IPS-18a (cell line): ENCODE measurements around the gene NARS2.

ENCODE experiments used
- H3K27ac ChIP-seq: one replicate; pipeline ENCODE4 v1.5.1; 2013; ENCODE audit warnings: low read length
- H3K27me3 ChIP-seq: one replicate; pipeline ENCODE4 v1.6.1; 2013; ENCODE audit warnings: mild to moderate bottlenecking, low read length; ENCODE audit not compliant: control insufficient read depth, insufficient read depth
- H3K36me3 ChIP-seq: one replicate; pipeline ENCODE4 v1.6.1; 2013; ENCODE audit warnings: low read depth, low read length; ENCODE audit not compliant: control insufficient read depth
- H3K4me1 ChIP-seq: one replicate; pipeline ENCODE4 v1.6.1; 2013; ENCODE audit warnings: low read depth, low read length; ENCODE audit not compliant: control insufficient read depth
- H3K4me3 ChIP-seq: one replicate; pipeline ENCODE4 v1.5.1; 2013; ENCODE audit warnings: low read length
- H3K9ac ChIP-seq: one replicate; pipeline ENCODE4 v1.6.1; 2013; ENCODE audit warnings: mild to moderate bottlenecking, low read length, moderate library complexity
- H3K9me3 ChIP-seq: one replicate; pipeline ENCODE4 v1.6.1; 2013; ENCODE audit warnings: low read depth, low read length; ENCODE audit not compliant: control insufficient read depth

The NARS2 gene

GRCh38 chr11:78402847-78403246 is 171.8 kb downstream of the NARS2 start:
- Histone ChIP-seq H3K9me3 (no peaks in the 10 kb centered on the region), H3K9ac (no peak overlapping the region), H3K36me3 (no peaks in the 10 kb centered on the region), H3K27me3 (peaks cover 37% of the 10 kb centered on the region), H3K4me1 (peaks cover 20% of the 10 kb centered on the region), H3K4me3 (no peak overlapping the region), H3K27ac (no peak overlapping the region)

- no peaks in the 10 kb centered on the region for H3K9me3 ChIP-seq
- H3K36me3 ChIP-seq: no peaks in the 10 kb centered on the region
- peaks cover 20% of the 10 kb centered on the region for H3K4me1 ChIP-seq
- H3K9ac ChIP-seq: no peak overlapping the region
- no peak overlapping the region for H3K4me3 ChIP-seq
- H3K27ac ChIP-seq: no peak overlapping the region
- H3K27me3 ChIP-seq: peaks cover 42% of the 10 kb centered on the region
These were observed 174.0 kb downstream of the NARS2 start for GRCh38 chr11:78400702-78401101.

DNA sequence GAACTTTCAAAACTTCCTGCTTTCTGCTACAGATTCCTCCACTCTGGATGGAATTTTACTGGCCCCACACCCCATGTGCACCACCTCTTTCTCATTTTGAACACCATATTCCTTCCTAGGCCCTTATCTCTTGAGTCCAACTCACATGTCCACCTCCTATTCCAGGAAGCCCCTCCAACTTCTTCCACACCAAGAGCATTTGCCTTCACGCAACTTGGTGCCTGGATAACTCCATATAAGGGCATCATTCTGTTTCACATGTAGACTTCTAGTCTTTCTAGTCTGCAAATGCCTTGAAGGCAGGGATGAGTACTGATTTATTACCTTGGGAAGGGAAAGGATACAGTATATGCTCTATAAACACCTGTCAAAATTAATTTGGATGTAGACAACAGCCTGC is 174.5 kb downstream of the NARS2 start:
- Histone ChIP-seq H3K36me3 (no peaks in the 10 kb centered on the region), H3K27ac (no peak overlapping the region)

DNA sequence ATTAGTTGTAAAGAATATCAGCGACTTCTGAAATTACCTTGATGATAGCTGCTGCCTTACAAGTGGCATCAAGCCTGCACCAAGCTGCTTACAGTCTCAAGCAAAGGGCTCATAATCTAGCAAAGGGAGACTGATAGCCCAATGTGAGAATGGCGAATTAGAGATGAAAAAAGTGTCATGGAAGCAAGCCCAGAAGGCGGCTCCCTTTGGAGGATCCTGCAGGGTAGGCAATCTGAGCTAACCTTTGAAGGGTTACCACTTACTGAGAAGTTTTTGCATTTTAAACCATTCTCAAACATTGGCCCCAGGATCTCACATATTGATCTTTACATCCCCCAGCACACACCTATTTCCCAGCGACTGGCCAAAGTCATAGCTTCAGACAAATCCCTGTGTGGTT is 175.5 kb downstream of the NARS2 start:
- Histone ChIP-seq H3K36me3 (no peaks in the 10 kb centered on the region), H3K27ac (no peak overlapping the region), H3K27me3 (peaks cover 42% of the 10 kb centered on the region), H3K4me1 (peaks cover 20% of the 10 kb centered on the region), H3K9ac (no peak overlapping the region), H3K9me3 (no peaks in the 10 kb centered on the region), H3K4me3 (no peak overlapping the region)

More for the DNA sequence above, 174.5 kb downstream of the NARS2 start:
- Histone ChIP-seq H3K9ac (no peak overlapping the region), H3K9me3 (no peaks in the 10 kb centered on the region), H3K4me1 (peaks cover 20% of the 10 kb centered on the region), H3K27me3 (peaks cover 42% of the 10 kb centered on the region), H3K4me3 (no peak overlapping the region)

DNA sequence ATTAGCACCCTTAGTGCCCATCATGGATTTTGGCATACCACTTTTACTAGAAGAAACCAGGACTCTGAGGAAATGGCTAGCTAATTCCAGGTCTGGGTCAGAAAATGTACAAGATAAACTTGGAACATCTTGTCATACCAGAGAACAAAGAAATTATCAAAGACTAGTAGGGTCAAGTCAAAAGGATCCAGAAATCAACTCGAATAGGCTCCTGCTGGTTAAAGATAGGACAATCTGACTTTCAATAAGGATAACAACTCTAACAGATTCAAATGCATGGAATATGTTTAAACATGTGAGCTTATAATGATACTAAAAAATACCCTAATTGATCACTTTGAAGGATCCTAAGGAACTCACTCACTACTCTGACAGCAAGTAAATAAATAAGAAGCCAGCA is 175.9 kb downstream of the NARS2 start:
- Histone ChIP-seq H3K27me3 (peaks cover 42% of the 10 kb centered on the region), H3K9ac (no peak overlapping the region), H3K9me3 (no peaks in the 10 kb centered on the region), H3K36me3 (no peaks in the 10 kb centered on the region), H3K4me3 (no peak overlapping the region), H3K27ac (no peak overlapping the region), H3K4me1 (peaks cover 20% of the 10 kb centered on the region)

- Histone ChIP-seq H3K27ac (no peak overlapping the region), H3K9ac (no peak overlapping the region), H3K36me3 (no peaks in the 10 kb centered on the region), H3K4me3 (no peak overlapping the region), H3K4me1 (peaks cover 20% of the 10 kb centered on the region), H3K9me3 (no peaks in the 10 kb centered on the region), H3K27me3 (peaks cover 42% of the 10 kb centered on the region)
These were observed 177.3 kb downstream of the NARS2 start for GRCh38 chr11:78397398-78397797.

- no peaks in the 10 kb centered on the region for H3K36me3 ChIP-seq
- H3K9ac ChIP-seq: no peak overlapping the region
- peaks cover 32% of the 10 kb centered on the region for H3K27me3 ChIP-seq
- H3K4me1 ChIP-seq: peaks cover 20% of the 10 kb centered on the region
- H3K4me3 ChIP-seq: no peak overlapping the region
- H3K9me3 ChIP-seq: no peaks in the 10 kb centered on the region
- no peak overlapping the region for H3K27ac ChIP-seq
These were observed 179.1 kb downstream of the NARS2 start for GRCh38 chr11:78395597-78395996.

DNA sequence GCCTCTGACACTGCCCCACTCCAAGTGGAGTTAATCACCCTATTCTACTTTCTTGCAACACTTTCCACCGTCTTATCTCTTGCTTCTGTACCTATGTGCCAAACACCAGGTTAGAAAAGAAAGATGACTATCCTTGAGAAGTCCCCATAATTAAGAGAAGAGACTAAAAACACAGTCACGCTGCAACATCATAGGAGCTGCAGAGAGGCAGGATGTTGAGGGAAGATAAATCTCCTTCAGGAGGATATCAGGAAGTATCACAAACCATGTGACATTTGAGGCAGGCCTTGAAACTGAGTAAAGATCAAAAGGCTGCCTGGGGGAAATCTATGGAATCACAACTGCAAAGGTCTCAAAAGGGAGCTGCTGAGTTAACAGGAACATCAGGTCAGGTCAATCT is 181.8 kb downstream of the NARS2 start:
- no peak overlapping the region for H3K27ac ChIP-seq
- no peaks in the 10 kb centered on the region for H3K9me3 ChIP-seq
- H3K4me3 ChIP-seq: no peak overlapping the region
- H3K36me3 ChIP-seq: no peaks in the 10 kb centered on the region
- H3K9ac ChIP-seq: no peak overlapping the region
- H3K4me1 ChIP-seq: no peaks in the 10 kb centered on the region
- peaks cover 5% of the 10 kb centered on the region for H3K27me3 ChIP-seq

DNA sequence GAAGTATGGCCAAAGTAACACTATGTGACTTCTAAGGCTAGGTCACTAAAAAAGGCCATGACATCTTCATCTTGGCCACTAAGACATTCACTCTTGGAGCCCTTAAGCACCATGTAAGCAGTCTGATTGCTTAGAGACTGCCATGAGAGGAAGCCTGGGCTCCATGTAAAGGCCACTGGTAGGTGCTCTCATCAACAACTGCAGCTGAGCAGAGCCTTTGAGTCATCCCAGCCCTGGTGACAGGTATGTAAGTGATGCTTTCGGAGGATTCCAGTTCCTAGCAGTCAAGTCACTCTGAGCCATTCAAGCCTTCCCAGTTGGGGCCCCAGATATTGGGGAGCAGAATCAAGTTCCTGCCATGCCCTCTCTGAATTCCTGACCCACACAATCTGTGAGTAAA is 183.2 kb downstream of the NARS2 start:
- Histone ChIP-seq H3K27ac (no peak overlapping the region), H3K9me3 (no peaks in the 10 kb centered on the region), H3K9ac (no peak overlapping the region), H3K4me1 (no peaks in the 10 kb centered on the region), H3K27me3 (no peaks in the 10 kb centered on the region), H3K36me3 (no peaks in the 10 kb centered on the region), H3K4me3 (no peak overlapping the region)

GRCh38 chr11:78390809-78391208 is 183.9 kb downstream of the NARS2 start:
- H3K9ac ChIP-seq: no peak overlapping the region
- no peaks in the 10 kb centered on the region for H3K9me3 ChIP-seq
- H3K4me1 ChIP-seq: no peaks in the 10 kb centered on the region
- no peak overlapping the region for H3K27ac ChIP-seq
- no peaks in the 10 kb centered on the region for H3K27me3 ChIP-seq
- H3K36me3 ChIP-seq: no peaks in the 10 kb centered on the region
- no peak overlapping the region for H3K4me3 ChIP-seq

GRCh38 chr11:78386215-78386941 is 188.3 kb downstream of the NARS2 start:
- Histone ChIP-seq H3K27me3 (no peaks in the 10 kb centered on the region), H3K36me3 (no peaks in the 10 kb centered on the region), H3K9me3 (no peaks in the 10 kb centered on the region), H3K4me3 (no peak overlapping the region), H3K9ac (no peak overlapping the region), H3K4me1 (no peaks in the 10 kb centered on the region), H3K27ac (no peak overlapping the region)
